Measurements from ENCODE around the gene TMEM132D. TPM values are rescaled to one million over a fixed set of nuclear protein-coding genes. Genes with fewer than 3 reads are reported as not detected.

The TMEM132D gene
- total RNA-seq, 1 donor from 2014 or later: 0.19 TPM

DNA sequence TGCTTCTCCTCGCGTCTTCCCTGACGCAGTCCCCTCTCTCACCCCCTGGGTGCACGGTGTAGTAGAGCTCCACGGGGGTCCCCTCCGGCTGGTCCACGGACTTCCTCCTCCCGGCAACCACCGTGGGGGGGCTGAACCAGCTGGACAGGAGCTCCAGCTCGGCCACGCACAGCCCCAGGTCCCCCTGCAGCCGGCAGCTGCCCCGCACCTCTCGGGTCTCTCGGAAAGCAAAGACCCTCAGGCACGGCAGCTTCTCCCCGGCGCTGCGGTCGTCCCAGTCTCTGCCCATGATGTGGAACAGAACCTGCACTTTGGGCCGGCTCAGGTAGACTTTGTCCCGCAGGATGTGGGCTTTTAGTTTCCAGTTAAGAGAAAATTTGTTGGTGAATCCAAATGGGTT lies 203.8 kb downstream of the TMEM132D start:
- peaks cover 17% of the 10 kb centered on the region for H3K4me1 Mint-ChIP-seq
- H3K9me3 Mint-ChIP-seq: peaks cover 12% of the 10 kb centered on the region
- no peak overlapping the region for H3K27ac Mint-ChIP-seq (ENCODE audit: unreplicated experiment)
- peaks cover 10% of the 10 kb centered on the region for H3K36me3 Mint-ChIP-seq (ENCODE audit: low read depth)
- no peak overlapping the region for H3K4me3 Mint-ChIP-seq
- TF ChIP-seq, protein P1, sequence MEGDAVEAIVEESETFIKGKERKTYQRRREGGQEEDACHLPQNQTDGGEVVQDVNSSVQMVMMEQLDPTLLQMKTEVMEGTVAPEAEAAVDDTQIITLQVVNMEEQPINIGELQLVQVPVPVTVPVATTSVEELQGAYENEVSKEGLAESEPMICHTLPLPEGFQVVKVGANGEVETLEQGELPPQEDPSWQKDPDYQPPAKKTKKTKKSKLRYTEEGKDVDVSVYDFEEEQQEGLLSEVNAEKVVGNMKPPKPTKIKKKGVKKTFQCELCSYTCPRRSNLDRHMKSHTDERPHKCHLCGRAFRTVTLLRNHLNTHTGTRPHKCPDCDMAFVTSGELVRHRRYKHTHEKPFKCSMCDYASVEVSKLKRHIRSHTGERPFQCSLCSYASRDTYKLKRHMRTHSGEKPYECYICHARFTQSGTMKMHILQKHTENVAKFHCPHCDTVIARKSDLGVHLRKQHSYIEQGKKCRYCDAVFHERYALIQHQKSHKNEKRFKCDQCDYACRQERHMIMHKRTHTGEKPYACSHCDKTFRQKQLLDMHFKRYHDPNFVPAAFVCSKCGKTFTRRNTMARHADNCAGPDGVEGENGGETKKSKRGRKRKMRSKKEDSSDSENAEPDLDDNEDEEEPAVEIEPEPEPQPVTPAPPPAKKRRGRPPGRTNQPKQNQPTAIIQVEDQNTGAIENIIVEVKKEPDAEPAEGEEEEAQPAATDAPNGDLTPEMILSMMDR (conservative IDR thresholded peaks at IDR 0.05): no peak
- DNase-seq (ENCODE audit: low read depth, low spot score): no peak
- no peaks in the 10 kb centered on the region for H3K27me3 Mint-ChIP-seq (ENCODE audit: low read depth)

DNA sequence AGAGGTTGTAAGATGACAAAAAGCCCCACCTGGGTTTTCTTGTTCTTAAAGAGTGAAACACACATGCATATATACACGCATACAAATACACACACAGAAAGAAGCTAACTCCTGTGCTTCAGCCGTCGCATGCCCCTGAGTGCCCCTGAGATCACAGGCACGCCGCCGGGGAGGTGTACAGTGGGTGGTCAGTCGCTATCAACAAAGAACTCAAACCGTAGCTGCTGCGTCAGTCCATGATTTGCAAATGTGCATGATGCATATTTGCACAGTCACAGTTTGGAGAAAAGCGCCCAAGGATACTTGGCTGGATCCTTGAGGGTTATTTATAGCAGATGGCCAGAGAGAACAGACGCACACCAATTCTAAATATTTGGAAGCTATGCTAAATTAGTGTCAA lies 206.9 kb downstream of the TMEM132D start:
- Mint-ChIP-seq H3K9me3 (peaks cover 10% of the 10 kb centered on the region), H3K36me3 (ENCODE audit: low read depth) (peaks cover 4% of the 10 kb centered on the region), H3K27ac (ENCODE audit: unreplicated experiment) (no peak overlapping the region), H3K27me3 (ENCODE audit: low read depth) (no peaks in the 10 kb centered on the region), H3K4me1 (peaks cover 17% of the 10 kb centered on the region), H3K4me3 (no peak overlapping the region)
- TF ChIP-seq, protein P1 (conservative IDR thresholded peaks at IDR 0.05): no peak
- no peak for DNase-seq (ENCODE audit: low read depth, low spot score)

DNA sequence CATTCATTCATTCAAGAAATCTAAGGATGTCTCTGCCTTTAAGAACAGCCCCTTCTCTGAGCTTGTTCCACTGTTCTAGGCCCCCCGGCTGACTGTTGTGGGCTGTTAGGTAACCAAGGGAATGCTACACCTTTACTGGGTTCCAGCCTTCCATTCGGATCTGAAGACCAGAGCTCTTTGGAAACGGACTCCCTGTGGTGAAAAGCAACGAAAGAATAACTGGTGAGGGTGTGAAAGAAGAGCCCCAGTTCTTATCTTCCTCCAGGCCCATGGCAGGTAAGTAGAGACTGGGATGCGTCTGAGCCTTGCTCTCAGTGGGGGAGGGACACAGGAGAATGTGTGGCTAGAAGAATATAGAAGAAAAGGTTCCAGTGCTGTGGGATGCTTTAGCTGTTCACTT lies 207.4 kb downstream of the TMEM132D start:
- H3K27ac Mint-ChIP-seq (ENCODE audit: unreplicated experiment): no peak overlapping the region
- H3K27me3 Mint-ChIP-seq (ENCODE audit: low read depth): no peaks in the 10 kb centered on the region
- H3K9me3 Mint-ChIP-seq: peaks cover 13% of the 10 kb centered on the region
- peaks cover 4% of the 10 kb centered on the region for H3K36me3 Mint-ChIP-seq (ENCODE audit: low read depth)
- peaks cover 15% of the 10 kb centered on the region for H3K4me1 Mint-ChIP-seq
- DNase-seq (ENCODE audit: low read depth, low spot score): no peak
- TF ChIP-seq, protein P1 (conservative IDR thresholded peaks at IDR 0.05): no peak
- H3K4me3 Mint-ChIP-seq: no peak overlapping the region

DNA sequence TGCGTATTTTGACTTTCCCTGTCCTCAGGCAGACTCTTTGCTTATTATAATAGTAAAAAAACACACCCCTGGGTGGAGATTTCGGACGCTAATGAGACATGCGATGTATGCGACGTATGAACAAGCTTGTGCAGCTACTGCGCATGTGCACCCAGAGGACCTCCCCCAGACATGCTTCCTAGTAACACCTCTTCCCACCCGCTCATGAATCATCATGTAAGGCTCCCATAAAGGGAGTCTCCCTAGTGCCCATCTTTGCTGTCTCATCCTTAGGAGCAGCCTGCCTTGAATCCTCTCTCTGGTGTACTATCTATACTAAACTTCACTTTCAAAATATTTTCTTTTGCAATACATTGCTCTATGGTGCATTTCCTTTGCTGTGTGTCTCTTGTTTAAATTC lies 210.1 kb downstream of the TMEM132D start:
- Mint-ChIP-seq H3K4me3 (no peak overlapping the region), H3K27me3 (ENCODE audit: low read depth) (no peaks in the 10 kb centered on the region), H3K4me1 (peaks cover 9% of the 10 kb centered on the region), H3K27ac (ENCODE audit: unreplicated experiment) (no peak overlapping the region), H3K36me3 (ENCODE audit: low read depth) (no peaks in the 10 kb centered on the region), H3K9me3 (peaks cover 14% of the 10 kb centered on the region)
- DNase-seq (ENCODE audit: low read depth, low spot score): no peak
- TF ChIP-seq, protein P1 (conservative IDR thresholded peaks at IDR 0.05): no peak

DNA sequence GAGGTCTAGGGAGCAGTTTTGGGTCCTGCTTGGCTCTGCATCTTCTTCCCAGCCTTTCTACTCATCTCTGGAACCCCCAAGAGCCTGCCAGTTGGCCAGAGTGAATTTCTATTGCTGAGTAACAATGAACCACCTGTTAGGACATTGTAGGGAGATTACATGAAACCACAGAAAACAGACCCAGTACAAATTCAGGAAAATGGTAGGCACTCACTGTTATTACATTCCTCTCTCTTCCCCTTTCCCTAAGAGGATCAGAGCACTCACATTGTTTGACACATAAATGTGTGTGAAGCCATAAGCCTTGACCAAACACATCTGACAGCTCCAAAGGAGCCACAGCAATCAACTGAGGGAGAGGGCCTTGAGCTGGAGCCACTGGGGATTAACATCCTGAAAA lies 216.1 kb downstream of the TMEM132D start:
- DNase-seq (ENCODE audit: low read depth, low spot score): no peak
- peaks cover 3% of the 10 kb centered on the region for H3K36me3 Mint-ChIP-seq (ENCODE audit: low read depth)
- H3K4me1 Mint-ChIP-seq: no peaks in the 10 kb centered on the region
- peaks cover 21% of the 10 kb centered on the region for H3K9me3 Mint-ChIP-seq
- TF ChIP-seq, protein P1 (conservative IDR thresholded peaks at IDR 0.05): no peak
- H3K27me3 Mint-ChIP-seq (ENCODE audit: low read depth): no peaks in the 10 kb centered on the region
- H3K27ac Mint-ChIP-seq (ENCODE audit: unreplicated experiment): no peak overlapping the region
- no peak overlapping the region for H3K4me3 Mint-ChIP-seq

DNA sequence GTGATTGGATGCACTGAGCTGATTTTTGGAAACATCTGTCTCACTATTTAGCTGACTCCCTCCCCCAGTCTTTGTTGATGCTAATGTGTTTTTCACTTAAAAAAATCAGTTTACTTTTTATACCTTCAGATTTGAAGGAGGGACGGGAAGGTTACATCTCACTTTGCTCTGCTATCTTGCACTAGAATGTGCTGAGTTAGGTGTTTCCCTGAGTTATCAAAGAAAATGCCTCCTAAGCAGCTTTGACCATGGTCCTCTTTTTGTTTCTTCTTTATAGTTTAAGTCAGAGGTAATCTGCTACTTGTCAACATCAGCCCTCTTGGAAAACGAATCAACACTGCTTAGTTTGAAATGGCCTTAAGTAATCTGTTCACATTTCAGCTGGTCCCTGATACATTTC lies 222.0 kb downstream of the TMEM132D start:
- H3K4me1 Mint-ChIP-seq: peaks cover 12% of the 10 kb centered on the region
- H3K27me3 Mint-ChIP-seq (ENCODE audit: low read depth): no peaks in the 10 kb centered on the region
- H3K9me3 Mint-ChIP-seq: peaks cover 21% of the 10 kb centered on the region
- TF ChIP-seq, protein P1 (conservative IDR thresholded peaks at IDR 0.05): no peak
- no peak overlapping the region for H3K27ac Mint-ChIP-seq (ENCODE audit: unreplicated experiment)
- no peak overlapping the region for H3K4me3 Mint-ChIP-seq
- DNase-seq (ENCODE audit: low read depth, low spot score): no peak
- peaks cover 6% of the 10 kb centered on the region for H3K36me3 Mint-ChIP-seq (ENCODE audit: low read depth)

Data from neural crest cell (in vitro differentiated cells).